IMR-90 (cell line): Measurements from ENCODE around the gene RNU1-1. TPM values are rescaled to one million over a fixed set of nuclear protein-coding genes. Genes with fewer than 3 reads are reported as not detected.
"Not testable (repeated sequence)": the region's sequence is repeated elsewhere in the genome, so short reads cannot be mapped to it uniquely, and the experiment has no call there.

Experiments used
- ATAC-seq: fragments of 200-7000 bp; cut with Tn5 transposase; 2 replicates; pipeline ENCODE4 v1.9.1; 2020; ENCODE audit warnings: low read depth, mild to moderate bottlenecking, moderate library complexity
- BruUV-seq: library from RNA; stranded (reverse); fragments of 400-500 nt; replicated peaks from 2 replicates; lab custom pipeline; 2021; lab: Mats Ljungman, UMichigan
- CTCF ChIA-PET: fragments of 300-600 bp; formaldehyde crosslinking; extraction: SDS; loops from one replicate; lab custom pipeline; 2021; ENCODE audit warnings: antibody characterized with exemption; lab: Yijun Ruan, JAX
- POLR2A ChIA-PET: fragments of 300-600 bp; sonication (Branson Sonifier 250); formaldehyde crosslinking; loops from one replicate; lab custom pipeline; 2022; ENCODE audit warnings: antibody characterized with exemption; ENCODE audit not compliant: unreplicated experiment; lab: Charles Lee
- DNase-seq: peaks from one replicate; pipeline ENCODE4 v3.0.0; 2013
- H2AFZ ChIP-seq: replicated peaks from 2 replicates; pipeline ENCODE3; 2013; ENCODE audit warnings: low read length, mild to moderate bottlenecking; ENCODE audit not compliant: poor library complexity
- H2AK5ac ChIP-seq: 2 replicates; pipeline ENCODE4 v1.6.1; 2013; ENCODE audit warnings: low read depth, low read length, inconsistent platforms
- H2AK9ac ChIP-seq: replicated peaks from 2 replicates; pipeline ENCODE3; 2013; ENCODE audit warnings: mild to moderate bottlenecking, low read depth, low read length, moderate library complexity; ENCODE audit not compliant: poor library complexity
- H2BK120ac ChIP-seq: 2 replicates; pipeline ENCODE4 v1.6.1; 2013; ENCODE audit warnings: low read depth, low read length, inconsistent platforms
- H2BK15ac ChIP-seq: 3 replicates; pipeline ENCODE4 v1.6.1; 2013; ENCODE audit warnings: low read depth, low read length, inconsistent platforms
- H2BK20ac ChIP-seq: 2 replicates; pipeline ENCODE4 v1.6.1; 2013; ENCODE audit warnings: low read depth, mild to moderate bottlenecking, inconsistent platforms, low read length, moderate library complexity
- H2BK5ac ChIP-seq: 2 replicates; pipeline ENCODE4 v1.6.1; 2013; ENCODE audit warnings: mild to moderate bottlenecking, low read depth, low read length, inconsistent platforms; ENCODE audit not compliant: poor library complexity, severe bottlenecking
- H3K14ac ChIP-seq: replicated peaks from 2 replicates; pipeline ENCODE4 v1.6.1; 2013; ENCODE audit warnings: low read depth, low read length, inconsistent platforms
- H3K18ac ChIP-seq: 2 replicates; pipeline ENCODE4 v1.6.1; 2013; ENCODE audit warnings: low read depth, low read length, control low read depth
- H3K23ac ChIP-seq: 2 replicates; pipeline ENCODE4 v1.6.1; 2013; ENCODE audit warnings: low read depth, low read length, inconsistent platforms
- H3K27ac ChIP-seq: 2 replicates; pipeline ENCODE4 v1.5.1; 2013; ENCODE audit warnings: mild to moderate bottlenecking, control low read depth, low read length; ENCODE audit not compliant: insufficient read depth
- H3K27me3 ChIP-seq: 2 replicates; pipeline ENCODE4 v1.6.1; 2013; ENCODE audit warnings: low read length; ENCODE audit not compliant: control insufficient read depth, insufficient read depth
- H3K36me3 ChIP-seq: 2 replicates; pipeline ENCODE4 v1.6.1; 2013; ENCODE audit warnings: low read length, mixed read lengths; ENCODE audit not compliant: control insufficient read depth, insufficient read depth
- H3K4ac ChIP-seq: 2 replicates; pipeline ENCODE4 v1.6.1; 2013; ENCODE audit warnings: low read depth, low read length, inconsistent platforms
- H3K4me1 ChIP-seq: 2 replicates; pipeline ENCODE4 v1.6.1; 2013; ENCODE audit warnings: low read length, mixed read lengths; ENCODE audit not compliant: control insufficient read depth, insufficient read depth
- H3K4me2 ChIP-seq: 2 replicates; pipeline ENCODE4 v1.6.1; 2013; ENCODE audit warnings: low read depth, mild to moderate bottlenecking, control low read depth, low read length, moderate library complexity
- H3K4me3 ChIP-seq: 2 replicates; pipeline ENCODE4 v1.5.1; 2013; ENCODE audit warnings: low read depth, mild to moderate bottlenecking, control low read depth, low read length, moderate library complexity; ENCODE audit not compliant: insufficient read depth
- H3K56ac ChIP-seq: 2 replicates; pipeline ENCODE4 v1.6.1; 2013; ENCODE audit warnings: low read length, inconsistent platforms; ENCODE audit not compliant: insufficient read depth; ENCODE audit errors: extremely low read depth
- H3K79me1 ChIP-seq, 2 experiments: 2 replicates each; pipeline ENCODE4 v1.6.1; 2013; ENCODE audit warnings: low read length in 2 of 2, inconsistent platforms in 1 of 2, low read depth in 1 of 2
- H3K9ac ChIP-seq: 2 replicates; pipeline ENCODE4 v1.6.1; 2013; ENCODE audit warnings: low read depth, low read length, control low read depth
- H3K9me1 ChIP-seq: 2 replicates; pipeline ENCODE4 v1.6.1; 2013; ENCODE audit warnings: low read length, inconsistent platforms; ENCODE audit not compliant: insufficient read depth
- H3K9me3 ChIP-seq: 2 replicates; pipeline ENCODE4 v1.6.1; 2013; ENCODE audit warnings: low read length; ENCODE audit not compliant: control insufficient read depth, insufficient read depth
- H4K20me1 ChIP-seq: 2 replicates; pipeline ENCODE4 v1.6.1; 2013; ENCODE audit warnings: low read length, inconsistent platforms; ENCODE audit not compliant: insufficient read depth
- H4K5ac ChIP-seq: 2 replicates; pipeline ENCODE4 v1.6.1; 2013; ENCODE audit warnings: mild to moderate bottlenecking, low read depth, low read length, control low read depth
- H4K8ac ChIP-seq, 2 experiments: 2 replicates each; pipeline ENCODE4 v1.6.1; 2013; ENCODE audit warnings: low read depth in 2 of 2, low read length in 2 of 2, control low read depth in 1 of 2, inconsistent platforms in 1 of 2
- H4K91ac ChIP-seq: 2 replicates; pipeline ENCODE4 v1.6.1; 2013; ENCODE audit warnings: low read depth, low read length, inconsistent platforms; ENCODE audit not compliant: insufficient read depth
- WGBS, 2 experiments: methylation state at CpG; one replicate each; pipeline versions ENCODE4 v1.1.5 to v1.1.7; 2013; ENCODE audit warnings: missing lambda C conversion rate in 2 of 2; ENCODE audit not compliant: insufficient read length in 1 of 2; ENCODE audit errors: extremely low coverage in 2 of 2; 5-methylcytosine and 5-hydroxymethylcytosine counted together
- dilution Hi-C: fragments of 300-500 bp; cut with HindIII; formaldehyde crosslinking; loops from one replicate; pipeline ENCODE4 v1.14.3; 2018; ENCODE audit warnings: low sequenced_read_pairs; ENCODE audit not compliant: unreplicated experiment
- in situ Hi-C: fragments of 300-500 bp; cut with MboI; formaldehyde crosslinking; loops from 3 replicates; pipeline ENCODE4 v1.14.3; 2019; ENCODE audit warnings: low sequenced_read_pairs, inconsistent platforms, mixed read lengths
- intact Hi-C: fragments of 100-400 bp; cut with micrococcal nuclease; formaldehyde crosslinking; loops from 2 replicates; pipeline ENCODE4 v1.10.0; 2022
- polyA plus RNA-seq, 3 experiments: library from polyadenylated mRNA; depleted of rRNA; stranded (reverse); fragments of >200 nt; gene quantifications; 2 replicates each; pipeline ENCODE4 v1.2.3, GENCODE V29; 2012; ENCODE audit warnings: low replicate concordance in 1 of 3
- total RNA-seq: library from RNA; depleted of rRNA; stranded (reverse); fragments of >200 nt; gene quantifications from 2 replicates; pipeline ENCODE4 v1.2.3, GENCODE V29; 2012

The RNU1-1 gene
- total and polyA plus RNA-seq, 2 of the 4 experiments (the other 2 are of a cell fraction), result under 0.01 TPM; not detected in 1

DNA sequence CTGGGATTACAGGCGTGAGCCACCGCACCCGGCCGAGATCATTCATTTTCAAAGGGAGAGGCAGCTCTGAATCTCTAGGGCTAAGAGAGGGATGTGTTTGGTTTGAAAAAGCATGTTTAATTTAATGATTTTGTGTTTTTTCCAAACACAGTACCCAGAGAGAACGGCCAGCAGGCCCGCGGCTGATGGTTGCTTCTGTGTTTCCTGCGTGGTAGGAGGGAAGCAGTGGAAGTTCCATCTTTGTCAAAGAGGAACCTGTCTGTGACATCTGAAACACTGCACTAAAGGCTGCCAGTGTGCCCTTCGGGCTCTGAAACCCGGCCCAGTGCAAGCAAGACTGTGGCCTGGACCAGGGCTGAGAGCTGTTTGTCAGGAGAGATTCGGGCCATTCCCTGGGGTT lies 13.6 kb downstream of the RNU1-1 start:
- H3K4ac ChIP-seq, H2BK15ac ChIP-seq, H2AK5ac ChIP-seq, DNase-seq, in situ Hi-C loops, POLR2A ChIA-PET, H3K23ac ChIP-seq, H2BK120ac ChIP-seq, ATAC-seq, H4K91ac ChIP-seq, CTCF ChIA-PET, H3K27ac ChIP-seq, BruUV-seq, H3K14ac ChIP-seq, intact Hi-C loops, H3K9me3 ChIP-seq, H2AK9ac ChIP-seq, H3K4me3 ChIP-seq, H4K20me1 ChIP-seq, dilution Hi-C loops, H3K18ac ChIP-seq, H3K9ac ChIP-seq, H3K4me1 ChIP-seq, H3K9me1 ChIP-seq, H3K36me3 ChIP-seq, H4K8ac ChIP-seq, H3K56ac ChIP-seq, H3K27me3 ChIP-seq, H2BK20ac ChIP-seq, H4K5ac ChIP-seq, H3K4me2 ChIP-seq, H2AFZ ChIP-seq, H2BK5ac ChIP-seq: not testable (repeated sequence)
- WGBS, 2 experiments, result 92% methylated on average over 4 of the region's 11 CpGs; no CpG with 5 or more reads in 1 of the 2 experiments
- peaks cover 0 to 21% of the 10 kb centered on the region in 2 experiments; a peak in 1 of 4 replicates for H3K79me1 ChIP-seq
